Fibroblast of skin of back (primary cell): ENCODE results near the gene FXYD2.

ENCODE experiments used
- DNase-seq: peaks from one replicate; pipeline ENCODE4 v3.0.0-alpha.2; 2013

The FXYD2 gene

DNA sequence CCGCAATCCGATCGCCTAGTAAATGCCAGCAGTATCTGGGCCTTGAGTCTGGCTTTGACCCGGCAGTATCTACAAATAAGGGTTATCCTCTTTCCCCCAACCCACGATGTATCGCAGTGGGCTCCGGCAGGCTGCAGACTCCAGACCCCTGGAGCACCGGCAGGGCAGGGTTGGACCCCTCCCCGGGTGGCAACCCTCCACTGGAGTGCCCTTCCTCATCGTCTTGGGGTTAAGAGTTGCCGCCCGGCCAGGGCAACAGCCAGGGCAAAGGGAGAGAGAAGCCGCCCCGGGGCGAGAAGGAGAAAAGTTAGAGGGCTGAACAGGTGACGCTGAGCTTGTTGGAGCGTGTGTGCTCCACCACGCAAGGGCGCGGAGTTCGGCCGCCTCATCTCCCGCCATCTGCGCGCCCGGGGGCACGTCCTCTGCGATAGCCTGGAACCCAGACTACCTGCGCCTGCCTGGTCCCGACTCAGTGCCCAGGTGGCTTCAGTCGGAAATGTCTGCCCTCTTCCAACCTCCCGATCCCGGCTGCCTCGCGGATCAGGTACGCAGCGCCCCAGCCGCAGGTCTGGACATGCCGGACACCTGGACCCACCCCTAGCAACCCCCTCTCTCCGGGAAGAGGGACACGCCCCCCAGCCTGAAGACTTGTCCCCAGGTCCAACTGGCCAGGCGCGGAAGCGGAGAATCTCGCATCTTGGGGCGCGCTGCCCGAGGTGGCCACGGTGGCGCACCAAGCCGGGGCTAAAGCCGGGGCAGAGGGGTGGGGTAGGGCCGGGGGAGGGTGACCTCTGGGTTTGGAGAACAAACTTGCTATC lies 28.7 kb downstream of the FXYD2 start:
- no peak for DNase-seq

DNA sequence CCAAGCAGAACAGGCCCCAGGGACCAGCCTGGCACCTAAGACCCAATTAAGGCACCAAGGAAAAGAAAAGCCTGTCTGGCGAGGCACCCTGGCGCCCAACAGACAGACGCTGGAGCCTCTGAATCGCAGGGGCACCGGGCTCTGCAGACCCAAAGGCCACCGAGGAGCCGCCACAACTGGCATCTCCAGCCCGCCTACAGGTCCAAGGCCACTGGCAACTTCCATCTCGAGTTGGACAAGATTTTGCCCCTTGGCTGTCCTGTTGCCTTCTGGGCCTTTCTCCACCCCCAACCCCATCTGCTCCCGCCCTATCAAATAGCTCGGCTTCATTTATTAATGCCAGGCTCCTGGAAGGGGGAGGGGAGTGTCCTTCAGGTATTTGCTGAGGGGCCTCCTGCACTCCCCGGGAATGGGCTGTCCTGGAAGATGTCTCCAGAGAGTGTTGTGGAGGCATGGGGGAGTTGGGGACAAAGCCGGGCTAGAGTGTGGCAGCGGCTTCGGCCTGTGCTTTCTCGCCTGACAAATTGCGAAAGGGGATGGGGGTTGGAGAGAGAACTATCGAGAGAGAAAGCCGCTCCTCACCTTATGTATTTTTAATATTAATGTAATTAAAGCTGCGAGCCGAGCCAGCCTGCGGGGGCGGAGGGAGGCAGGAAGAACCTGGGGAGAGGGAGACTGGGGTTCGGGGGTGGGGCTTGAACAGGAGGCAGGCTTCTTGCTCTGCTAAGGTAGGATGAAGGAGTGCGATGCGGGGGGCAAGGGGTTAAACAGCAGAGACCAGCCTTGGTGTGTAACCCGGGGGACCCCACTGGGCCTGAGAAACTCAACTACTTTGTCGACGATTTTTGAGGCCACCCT lies 29.5 kb downstream of the FXYD2 start:
- no peak for DNase-seq

DNA sequence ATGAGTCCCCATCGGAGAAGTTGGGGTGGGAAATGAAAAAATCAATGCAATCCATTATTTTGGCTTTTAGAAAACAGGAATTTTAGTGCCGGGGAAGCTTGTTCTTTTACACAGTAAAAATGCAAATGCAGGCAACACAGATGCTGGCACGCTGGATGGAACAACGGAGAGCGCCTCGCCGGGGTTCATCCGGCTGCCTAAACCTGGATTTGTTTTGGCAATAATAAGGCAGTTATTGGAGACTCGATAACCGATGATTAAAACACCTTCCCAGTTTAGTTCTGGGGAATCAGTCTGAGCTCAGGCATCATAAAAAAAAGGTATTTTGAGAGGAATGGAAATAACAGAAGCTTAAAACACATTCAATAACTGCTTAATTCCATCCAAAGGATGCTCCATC lies 30.4 kb downstream of the FXYD2 start:
- no peak for DNase-seq

DNA sequence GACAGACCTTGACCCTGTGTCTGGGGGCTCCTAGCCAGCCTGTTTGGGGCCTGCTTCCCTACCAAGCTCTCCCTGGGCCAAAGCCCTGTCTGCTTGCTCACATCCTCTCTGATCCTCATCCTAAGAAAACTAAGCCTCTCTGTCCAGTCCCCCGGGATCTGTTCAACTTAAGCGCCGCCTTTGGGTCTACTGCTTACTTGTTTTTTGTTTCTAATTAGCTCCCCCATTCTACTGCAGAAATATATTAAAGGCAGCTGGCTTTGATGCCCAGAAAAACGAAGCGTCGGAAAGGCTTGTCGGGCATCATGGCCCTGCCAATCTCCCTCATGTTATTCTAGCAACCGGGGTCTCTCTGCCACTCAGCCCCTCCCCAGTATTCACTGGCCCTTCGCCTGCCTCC lies 31.0 kb downstream of the FXYD2 start:
- no peak for DNase-seq

DNA sequence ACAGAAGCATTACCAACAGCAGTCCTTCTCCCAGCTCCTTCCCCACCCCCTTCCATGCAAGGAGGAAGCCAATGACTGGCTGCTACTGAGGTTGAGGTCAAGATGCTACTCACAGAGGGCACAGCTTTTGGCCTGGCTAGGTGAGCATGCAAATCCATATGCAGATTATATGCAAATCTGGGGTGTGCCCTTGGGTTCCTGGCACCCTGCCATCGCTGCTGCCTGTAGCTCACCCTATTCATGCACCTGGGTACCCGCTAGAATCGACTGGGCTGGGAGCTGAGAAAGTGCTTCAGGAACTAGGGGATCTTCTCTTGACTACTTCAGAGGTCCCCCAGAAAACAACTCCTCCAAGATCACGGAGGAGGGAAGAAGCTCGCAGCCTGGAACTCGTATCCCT lies 31.6 kb downstream of the FXYD2 start:
- no peak for DNase-seq

DNA sequence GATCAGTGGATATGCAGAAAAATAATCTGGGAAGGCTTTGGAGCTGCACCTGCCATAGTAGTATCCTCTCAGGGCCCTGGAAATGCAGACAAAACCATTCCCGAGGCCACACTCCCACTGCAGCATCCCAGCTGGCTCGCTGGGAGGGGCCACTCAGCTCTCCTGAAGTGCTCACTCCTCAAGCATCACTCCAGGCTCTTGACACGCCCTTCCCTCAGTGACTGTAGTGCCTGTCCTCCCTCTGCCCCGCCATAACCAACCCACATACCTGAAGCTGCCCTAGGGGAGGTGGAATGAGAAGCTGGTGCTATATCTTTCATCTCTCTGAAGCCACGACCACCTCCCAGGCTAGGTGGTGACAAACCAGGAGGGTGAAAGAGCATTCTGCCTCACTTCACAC lies 32.3 kb downstream of the FXYD2 start:
- DNase-seq, result no peak

DNA sequence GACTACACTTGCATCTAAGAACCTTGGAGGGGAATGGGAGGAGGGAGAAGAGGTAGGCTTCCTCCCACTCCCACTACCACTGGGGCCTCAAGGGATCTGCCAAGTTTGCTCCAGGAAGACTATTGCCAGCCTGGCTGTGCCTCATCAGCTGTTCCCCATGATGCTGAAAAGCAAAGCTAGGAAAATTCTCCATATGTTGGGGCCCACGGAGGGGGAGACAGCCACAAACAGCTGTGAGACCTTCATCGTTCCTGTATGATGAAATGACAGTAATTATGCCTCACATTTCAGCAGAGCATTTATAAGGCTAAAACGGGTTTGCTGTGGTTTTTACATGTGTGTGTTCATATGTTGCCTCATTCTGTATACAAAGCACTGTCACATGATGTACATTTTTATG lies 34.3 kb downstream of the FXYD2 start:
- no peak for DNase-seq

DNA sequence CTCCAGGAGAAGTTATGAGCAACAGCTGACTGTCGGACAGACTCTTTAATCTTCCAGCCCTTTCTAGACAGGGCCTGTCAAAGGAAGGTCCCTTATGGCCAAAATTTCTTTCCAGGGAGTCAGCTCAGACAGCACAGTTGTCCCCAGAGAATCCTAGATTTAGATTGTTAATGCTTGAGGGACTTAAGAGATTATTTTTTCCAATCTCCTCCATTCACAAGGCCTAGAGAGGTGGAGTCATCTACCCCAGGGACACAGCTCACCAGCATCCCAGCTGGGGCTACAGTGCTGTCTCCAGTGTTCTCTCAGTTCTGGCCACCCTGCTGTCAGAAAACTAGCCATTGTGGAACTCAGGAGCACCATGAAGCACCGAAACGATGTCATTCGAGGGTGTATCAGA lies 35.3 kb downstream of the FXYD2 start:
- no peak for DNase-seq

DNA sequence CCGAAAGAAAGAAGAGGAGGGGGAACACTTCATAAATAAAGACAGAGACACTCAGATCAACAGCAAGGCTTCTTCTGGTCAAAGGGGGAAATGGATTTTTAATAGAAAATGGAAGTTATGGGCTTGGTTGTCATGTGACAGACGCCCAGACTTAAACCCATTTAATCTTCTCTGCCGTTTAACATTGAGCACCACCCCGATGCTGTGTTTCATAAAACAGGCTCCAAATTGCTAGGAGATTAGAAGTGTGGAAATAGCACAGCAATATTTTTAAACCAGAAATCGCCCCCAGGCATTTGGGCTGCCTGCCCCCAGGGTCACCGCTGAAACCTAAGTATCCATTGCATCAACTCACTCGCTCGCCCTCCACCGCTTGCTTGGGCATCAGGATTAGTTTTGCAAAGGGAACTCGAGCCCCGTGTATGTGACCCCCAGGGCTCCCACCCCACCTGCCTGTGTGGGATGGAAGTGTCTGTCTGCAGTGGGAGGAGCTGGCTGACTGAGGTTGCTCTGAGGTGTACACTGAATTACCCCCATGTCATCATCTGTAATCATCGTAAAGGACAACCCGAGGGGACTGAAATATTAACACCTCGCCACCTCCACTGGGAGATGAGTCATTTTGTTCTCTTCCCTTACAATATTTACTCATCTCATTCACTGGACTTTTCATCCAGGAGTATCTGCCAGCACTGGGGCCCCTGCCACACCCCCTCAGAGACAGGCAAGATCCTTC lies 38.2 kb downstream of the FXYD2 start:
- DNase-seq, result no peak

DNA sequence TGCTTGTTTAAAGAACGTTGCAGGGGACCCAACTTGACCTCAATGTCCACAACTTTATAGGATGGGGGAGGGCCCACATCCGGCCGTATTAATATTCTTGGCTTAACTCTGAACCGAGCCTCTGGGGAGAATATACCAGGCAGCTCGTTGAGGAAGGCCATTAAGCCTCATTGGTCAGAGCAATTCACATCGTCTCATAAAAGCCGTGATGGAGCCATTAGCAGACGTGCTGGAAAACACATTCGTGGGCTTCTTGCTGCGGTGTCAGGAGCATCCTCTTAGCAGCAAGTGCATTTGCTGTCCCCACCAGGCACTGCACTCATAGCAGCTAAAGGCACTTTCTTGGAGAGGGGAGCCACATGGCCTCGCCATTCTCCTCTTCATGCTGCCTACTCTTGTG lies 42.4 kb downstream of the FXYD2 start:
- no peak for DNase-seq

DNA sequence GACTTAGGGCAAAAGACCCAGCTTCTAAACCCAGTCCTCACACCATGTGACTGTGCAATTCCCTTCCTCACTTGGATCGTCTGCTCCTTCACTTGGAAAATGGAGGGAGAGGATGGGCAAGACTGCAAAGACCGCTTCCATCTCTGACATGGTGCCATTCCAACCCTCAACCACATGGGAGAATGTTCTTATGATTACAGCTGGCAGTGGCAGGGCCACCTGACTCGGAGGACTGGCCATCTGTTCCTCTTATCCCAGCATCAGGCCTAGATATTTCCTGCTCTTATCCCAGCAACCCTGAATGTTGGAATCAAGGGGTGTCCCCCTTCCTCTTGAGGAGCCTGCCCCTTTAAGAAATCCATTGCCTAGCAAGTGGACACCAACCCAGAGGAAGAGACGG lies 42.9 kb downstream of the FXYD2 start:
- DNase-seq, result no peak

DNA sequence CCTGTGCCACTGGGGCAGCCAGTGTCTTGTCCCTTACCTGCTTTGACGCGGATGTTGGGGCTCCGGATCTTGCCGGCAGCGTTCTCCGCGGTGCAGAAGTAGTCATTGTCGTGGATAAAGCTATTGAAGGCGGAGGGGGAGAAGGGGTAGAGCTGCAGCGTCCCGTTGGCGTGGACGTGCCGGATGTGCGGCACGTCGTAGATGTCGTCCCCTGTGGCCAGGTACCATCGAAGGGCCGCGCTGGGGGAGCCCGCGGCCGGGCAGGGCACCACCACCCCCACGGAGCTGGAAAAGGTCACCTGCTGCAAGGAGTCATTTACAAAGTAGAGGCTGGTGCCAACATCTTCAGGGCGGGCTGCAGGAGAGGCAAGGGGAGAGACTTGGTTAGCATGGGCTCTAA lies 44.1 kb downstream of the FXYD2 start:
- no peak for DNase-seq

DNA sequence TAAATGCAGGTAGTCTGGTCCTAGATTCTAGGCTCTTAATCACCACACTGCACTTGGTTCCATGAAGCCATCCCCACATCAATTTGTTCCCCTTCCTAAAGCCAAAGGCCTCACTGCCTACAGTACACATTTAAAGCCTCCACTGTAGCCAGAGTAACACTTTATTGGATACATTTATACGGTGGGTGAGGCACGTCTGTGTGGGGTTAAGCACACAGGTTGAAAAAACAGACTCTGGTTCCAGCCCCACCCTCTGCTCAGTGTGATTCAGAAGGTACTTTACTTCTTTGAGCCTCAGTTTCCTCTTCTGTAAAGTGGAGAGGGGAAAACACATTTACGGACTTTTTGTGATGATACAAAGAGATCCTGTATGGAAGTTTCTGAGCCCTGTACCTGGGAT lies 50.0 kb downstream of the FXYD2 start:
- no peak for DNase-seq

DNA sequence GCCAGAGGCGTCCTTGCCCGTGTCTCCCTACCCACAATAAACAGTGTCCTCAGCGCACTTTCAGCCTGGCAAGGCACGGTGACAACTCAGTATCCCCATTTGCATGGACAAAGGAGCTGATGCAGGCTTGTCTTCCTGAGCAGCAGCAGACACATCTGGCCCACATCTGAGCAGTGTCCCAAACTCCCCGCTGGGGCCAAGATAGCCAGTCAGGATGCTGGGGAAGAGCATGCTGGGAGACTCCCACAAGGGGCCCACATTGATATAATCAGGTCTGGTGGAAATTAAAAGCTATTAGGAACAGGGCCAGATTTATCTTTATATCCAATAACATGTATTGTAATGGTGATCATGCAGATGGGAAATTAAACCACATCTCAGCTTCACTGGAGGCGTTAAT lies 52.2 kb downstream of the FXYD2 start:
- DNase-seq, result no peak

DNA sequence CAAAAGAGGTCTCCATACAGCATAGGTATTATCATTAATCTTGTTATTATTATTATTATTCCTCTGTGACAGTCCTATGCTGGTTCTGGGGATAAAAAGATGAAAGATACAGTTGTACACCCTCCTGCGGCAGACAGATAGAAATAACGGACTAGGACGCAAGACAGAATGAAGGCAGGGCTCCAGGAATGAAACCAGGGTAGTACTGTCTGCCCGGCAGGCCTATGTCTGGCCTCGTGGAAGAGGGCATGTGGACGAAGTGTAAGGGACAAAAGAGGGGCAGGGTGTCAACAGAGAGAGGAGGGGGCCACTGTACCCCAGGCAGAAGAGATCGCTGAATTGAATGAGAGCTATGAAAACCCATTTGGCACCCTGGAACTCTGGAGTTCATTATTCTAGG lies 52.7 kb downstream of the FXYD2 start:
- DNase-seq, result no peak

DNA sequence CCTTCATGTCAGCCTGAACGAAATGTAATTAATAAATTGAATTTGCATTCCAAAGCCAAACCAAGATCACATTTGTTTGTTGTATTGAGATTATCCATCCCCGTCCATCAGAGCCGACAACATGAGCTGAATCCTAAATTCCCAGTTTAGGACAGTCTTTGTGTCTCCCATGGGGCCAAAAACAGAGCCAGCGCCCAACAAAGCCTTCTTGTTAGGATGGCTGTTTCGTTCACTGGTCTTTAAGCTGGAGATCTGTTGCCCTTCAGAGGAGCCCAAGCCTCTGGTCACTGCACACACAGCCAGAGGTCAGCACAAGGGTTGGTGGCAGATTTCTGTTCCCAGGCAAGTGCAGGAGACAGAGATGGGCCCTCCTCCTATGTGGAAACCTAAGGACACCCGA lies 53.3 kb downstream of the FXYD2 start:
- DNase-seq, result no peak

DNA sequence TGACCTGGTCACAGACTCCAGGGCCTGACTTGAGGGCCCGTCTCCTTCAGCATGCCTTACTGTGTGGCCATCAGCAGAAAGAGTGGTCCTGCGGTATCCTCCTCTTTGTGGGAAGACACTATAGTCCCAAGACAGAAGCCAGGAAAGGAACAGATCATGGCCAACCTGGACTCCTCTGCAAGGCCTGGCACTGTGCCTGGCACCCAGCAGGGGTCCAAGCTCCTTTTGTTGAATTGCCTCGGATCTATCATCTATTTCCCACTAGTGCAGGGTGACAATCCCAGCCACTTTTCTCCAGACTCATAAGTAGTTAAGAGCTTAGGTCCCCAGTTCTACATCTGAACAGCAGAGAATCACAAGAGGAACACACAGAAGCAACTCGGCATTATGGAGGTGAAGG lies 54.5 kb downstream of the FXYD2 start:
- no peak for DNase-seq
